GM04504 (cell line): ENCODE data around the gene ERG.

Experiments
- DNase-seq: peaks from one replicate; pipeline ENCODE4 v3.0.0-alpha.2; 2012; ENCODE audit warnings: low read depth

The ERG gene

GRCh38 chr21:38434913-38435533 is 63.3 kb downstream of the ERG start:
- DNase-seq, result no peak

- DNase-seq, result no peak
Measured at GRCh38 chr21:38433471-38433870, 64.8 kb downstream of the ERG start.

GRCh38 chr21:38430401-38430984 is 67.8 kb downstream of the ERG start:
- DNase-seq, result no peak

GRCh38 chr21:38429011-38429410 is 69.3 kb downstream of the ERG start:
- no peak for DNase-seq

- no peak for DNase-seq
Measured at GRCh38 chr21:38428211-38428610, 70.1 kb downstream of the ERG start.

- DNase-seq, result no peak
Measured at GRCh38 chr21:38424305-38425019, 73.8 kb downstream of the ERG start.

GRCh38 chr21:38422082-38422481 is 76.2 kb downstream of the ERG start:
- DNase-seq, result no peak

GRCh38 chr21:38420140-38420539 is 78.1 kb downstream of the ERG start:
- no peak for DNase-seq

- DNase-seq, result no peak
Measured at GRCh38 chr21:38417726-38418125, 80.6 kb downstream of the ERG start.

- no peak for DNase-seq
Measured at GRCh38 chr21:38416791-38417190, 81.5 kb downstream of the ERG start.

GRCh38 chr21:38413958-38414548 is 84.2 kb downstream of the ERG start:
- DNase-seq, result no peak

- no peak for DNase-seq
Measured at GRCh38 chr21:38410466-38410865, 87.8 kb downstream of the ERG start.

GRCh38 chr21:38409907-38410306 is 88.4 kb downstream of the ERG start:
- DNase-seq, result no peak

- no peak for DNase-seq
Measured at GRCh38 chr21:38404177-38404576, 94.1 kb downstream of the ERG start.

GRCh38 chr21:38402795-38403194 is 95.5 kb downstream of the ERG start:
- DNase-seq, result no peak

- no peak for DNase-seq
Measured at GRCh38 chr21:38402291-38402690, 96.0 kb downstream of the ERG start.

GRCh38 chr21:38401191-38401926 is 96.9 kb downstream of the ERG start:
- no peak for DNase-seq

GRCh38 chr21:38400195-38400919 is 97.9 kb downstream of the ERG start:
- no peak for DNase-seq

- no peak for DNase-seq
Measured at GRCh38 chr21:38399103-38399502, 99.2 kb downstream of the ERG start.

- no peak for DNase-seq
Measured at GRCh38 chr21:38396325-38396724, 102.0 kb downstream of the ERG start.

GRCh38 chr21:38395581-38395980 is 102.7 kb downstream of the ERG start:
- no peak for DNase-seq

GRCh38 chr21:38392661-38393060 is 105.6 kb downstream of the ERG start:
- DNase-seq, result no peak
